Mesodermal cell (in vitro differentiated cells): ENCODE data around the gene DNTT. TPM values are rescaled to one million over a fixed set of nuclear protein-coding genes. Genes with fewer than 3 reads are reported as not detected.

Source experiments
- H3K27ac ChIP-seq: 2 replicates; pipeline ENCODE4 v1.7.0; 2013; ENCODE audit warnings: mild to moderate bottlenecking, low read depth, low read length, moderate library complexity; ENCODE audit not compliant: severe bottlenecking
- H3K36me3 ChIP-seq: 2 replicates; pipeline ENCODE4 v1.7.1; 2013; ENCODE audit warnings: mild to moderate bottlenecking, low read length, moderate library complexity; ENCODE audit not compliant: control insufficient read depth, insufficient read depth
- H3K4me1 ChIP-seq: one replicate; pipeline ENCODE4 v1.7.1; 2013; ENCODE audit warnings: mild to moderate bottlenecking, low read length; ENCODE audit not compliant: insufficient read depth, control insufficient read depth, poor library complexity, severe bottlenecking
- H3K4me3 ChIP-seq: 2 replicates; pipeline ENCODE4 v1.7.0; 2013; ENCODE audit warnings: low read length, control low read depth, mild to moderate bottlenecking; ENCODE audit not compliant: insufficient read depth, poor library complexity, severe bottlenecking; ENCODE audit errors: extremely low read depth
- H3K9me3 ChIP-seq: 2 replicates; pipeline ENCODE4 v1.7.1; 2013; ENCODE audit warnings: mild to moderate bottlenecking, low read length, moderate library complexity; ENCODE audit not compliant: control insufficient read depth
- WGBS, 2 experiments: methylation state at CpG; one replicate each; pipeline ENCODE4 v1.1.5; 2013; ENCODE audit warnings: missing lambda C conversion rate in 2 of 2; ENCODE audit not compliant: insufficient coverage in 2 of 2; 5-methylcytosine and 5-hydroxymethylcytosine counted together
- polyA plus RNA-seq, 2 experiments: library from polyadenylated mRNA; stranded (reverse); fragments of 50-300 nt; gene quantifications; one replicate each; pipeline ENCODE4 v1.2.3, GENCODE V29; 2013

The DNTT gene
- not detected for polyA plus RNA-seq (2013, experiment 1 of 2)
- polyA plus RNA-seq (2013, experiment 2 of 2), result not detected

DNA sequence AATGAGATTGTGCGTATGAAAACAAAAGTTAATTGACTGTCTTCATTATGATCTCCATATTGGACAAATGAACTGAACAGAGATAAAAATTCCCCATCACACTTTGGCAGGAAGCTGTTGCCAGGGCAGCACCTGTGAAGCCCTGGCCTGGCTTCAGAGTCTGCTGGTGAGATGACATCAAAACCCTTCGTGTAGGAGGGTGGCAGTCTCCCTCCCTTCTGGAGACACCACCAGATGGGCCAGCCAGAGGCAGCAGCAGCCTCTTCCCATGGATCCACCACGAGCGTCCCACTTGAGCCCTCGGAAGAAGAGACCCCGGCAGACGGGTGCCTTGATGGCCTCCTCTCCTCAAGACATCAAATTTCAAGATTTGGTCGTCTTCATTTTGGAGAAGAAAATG is at the start of gene DNTT:
Gene DNTT, plus strand, starts transcription at position 205 of the 400 bp plus-strand sequence. Its CDS starts 64 bp downstream, at position 269.
- Histone ChIP-seq H3K4me3 (no peak within 1 kb of the TSS), H3K4me1 (no peaks in the 10 kb centered on the region), H3K9me3 (no peaks in the 10 kb centered on the region), H3K36me3 (no peaks in the 10 kb centered on the region), H3K27ac (no peak within 1 kb of the TSS)
- WGBS, 2 experiments, result 82 to 93% methylated on average over 7 of the region's 8 CpGs

DNA sequence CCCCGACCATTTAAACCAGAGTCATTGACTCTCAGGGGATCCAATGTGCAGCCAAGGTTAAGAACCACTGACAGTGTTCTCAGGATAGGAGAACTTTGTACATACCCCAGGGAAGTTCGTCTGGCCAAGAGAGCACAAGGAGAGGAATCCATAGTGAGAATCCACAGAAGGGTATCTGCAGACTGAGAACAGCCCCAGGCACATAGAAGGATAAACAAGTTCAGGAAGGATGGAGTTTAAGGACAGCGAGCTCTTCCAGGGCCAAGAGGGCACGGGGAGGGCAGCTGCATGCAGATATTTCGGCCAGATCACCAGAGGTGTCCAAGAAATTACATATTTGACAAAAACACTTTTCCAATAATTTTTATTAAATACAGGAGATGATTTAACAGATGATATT is 49.3 kb upstream of the DNTT start:
- WGBS, 2 experiments, result 80 to 85% methylated on average over 2 to 3 of the region's 5 CpGs
- no peaks in the 10 kb centered on the region for H3K4me1 ChIP-seq
- no peaks in the 10 kb centered on the region for H3K9me3 ChIP-seq
- no peak overlapping the region for H3K27ac ChIP-seq
- H3K36me3 ChIP-seq, result no peaks in the 10 kb centered on the region
- no peak overlapping the region for H3K4me3 ChIP-seq

DNA sequence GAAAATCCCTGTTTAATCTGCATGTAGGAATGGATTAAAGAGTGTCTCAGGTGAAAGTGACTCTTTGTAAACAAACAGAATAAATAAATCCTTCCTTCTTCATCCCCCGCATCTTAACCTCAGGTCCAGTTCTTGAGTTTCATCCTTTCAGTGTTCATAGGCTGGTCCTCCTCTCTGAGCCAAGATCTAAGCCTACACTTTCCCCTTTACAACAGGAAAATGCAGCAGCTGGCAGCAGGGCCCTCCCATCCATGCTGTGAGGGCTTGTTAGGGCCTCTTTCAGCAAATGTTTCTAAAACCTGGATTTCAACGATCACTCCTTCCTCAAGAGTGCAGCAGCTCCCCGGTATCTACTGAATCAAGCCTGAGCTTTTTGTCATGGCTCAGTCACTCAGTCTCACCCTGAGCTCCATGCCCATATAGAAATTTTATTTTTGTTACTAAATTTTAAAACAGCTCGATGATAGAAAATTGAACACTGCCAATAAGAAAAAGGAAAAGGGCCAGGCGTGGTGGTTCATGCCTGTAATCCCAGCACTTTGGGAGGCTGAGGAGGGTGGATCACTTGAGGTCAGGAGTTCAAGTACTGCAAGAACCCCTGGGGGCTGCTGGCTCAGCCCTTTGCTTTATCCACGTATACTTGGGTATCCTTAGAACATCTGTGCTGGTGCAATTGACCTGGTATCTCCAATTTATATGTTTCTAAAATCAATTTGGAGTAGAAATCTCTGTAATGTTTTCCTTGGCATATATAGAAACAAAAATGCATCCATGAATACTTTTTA is 48.5 kb upstream of the DNTT start:
- WGBS, 2 experiments, result 62 to 69% methylated on average over 5 of the region's 6 CpGs
- Histone ChIP-seq H3K9me3 (no peaks in the 10 kb centered on the region), H3K27ac (no peak overlapping the region), H3K4me1 (no peaks in the 10 kb centered on the region), H3K4me3 (no peak overlapping the region), H3K36me3 (no peaks in the 10 kb centered on the region)

DNA sequence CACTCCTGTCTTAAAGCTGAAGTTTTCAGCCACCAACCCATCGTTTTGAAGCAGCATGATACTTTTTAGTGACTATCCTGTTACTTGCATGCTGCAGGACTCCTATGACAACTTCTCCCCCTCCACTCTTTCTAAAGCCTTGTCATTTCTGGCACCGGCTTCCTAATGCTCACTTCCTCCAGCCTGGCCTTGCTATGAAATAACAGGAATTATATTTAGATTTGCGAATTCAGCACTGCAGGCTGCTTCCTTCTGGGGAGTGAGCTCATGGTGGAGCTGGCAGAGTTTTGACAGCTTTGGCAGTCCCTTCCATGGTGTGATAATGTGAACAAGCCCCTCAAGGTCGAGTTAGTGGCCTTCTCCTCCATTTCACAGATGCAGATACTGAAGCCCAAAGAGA is 46.3 kb upstream of the DNTT start:
- WGBS, 2 experiments, result 70 to 85% methylated on average over 1 to 2 of the region's 4 CpGs
- Histone ChIP-seq H3K36me3 (no peaks in the 10 kb centered on the region), H3K9me3 (no peaks in the 10 kb centered on the region), H3K4me3 (no peak overlapping the region), H3K4me1 (no peaks in the 10 kb centered on the region), H3K27ac (no peak overlapping the region)

DNA sequence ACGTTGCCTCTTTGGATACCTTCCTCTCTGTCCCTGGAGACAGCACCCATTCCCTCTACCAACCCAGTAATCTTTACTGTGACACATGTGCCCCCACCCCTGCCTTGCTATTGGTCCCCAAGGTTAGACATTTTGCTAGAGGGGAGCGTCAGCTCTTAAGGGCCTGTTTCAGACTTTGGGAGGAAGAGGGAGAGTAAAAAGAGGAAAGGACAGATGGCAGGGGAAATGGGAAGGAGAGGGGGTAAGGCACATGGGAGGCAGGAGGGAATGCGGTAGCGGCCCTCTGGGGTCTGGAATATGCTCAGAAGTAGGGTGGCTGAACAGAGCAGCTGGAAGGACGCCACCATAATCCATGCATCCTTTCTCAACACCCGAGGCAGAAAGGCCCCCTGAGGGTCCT is 45.1 kb upstream of the DNTT start:
- Histone ChIP-seq H3K4me1 (no peaks in the 10 kb centered on the region), H3K27ac (no peak overlapping the region), H3K9me3 (no peaks in the 10 kb centered on the region), H3K36me3 (no peaks in the 10 kb centered on the region), H3K4me3 (no peak overlapping the region)
- 78 to 96% methylated on average over 4 of the region's 6 CpGs for WGBS, 2 experiments

DNA sequence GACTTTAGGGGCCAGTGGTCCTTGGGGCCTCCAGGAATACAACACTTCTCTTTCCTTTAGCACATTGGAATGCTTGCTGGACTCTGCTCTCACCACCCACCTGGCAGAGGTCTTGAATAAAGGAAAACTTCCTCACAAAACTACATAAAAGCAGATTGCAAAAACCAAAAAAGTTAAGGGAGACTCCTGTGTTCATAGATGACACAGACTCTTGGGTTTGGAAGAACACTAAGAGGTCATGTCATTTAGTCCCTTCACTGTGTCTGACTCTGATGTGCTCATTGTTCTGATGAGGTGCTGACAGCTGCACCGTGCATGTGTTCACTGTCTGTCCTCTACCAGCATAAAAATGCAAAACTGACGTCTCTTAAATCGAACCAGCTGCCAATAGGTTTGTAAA is 44.2 kb upstream of the DNTT start:
- Histone ChIP-seq H3K36me3 (no peaks in the 10 kb centered on the region), H3K9me3 (no peaks in the 10 kb centered on the region), H3K4me1 (no peaks in the 10 kb centered on the region), H3K27ac (no peak overlapping the region), H3K4me3 (no peak overlapping the region)
- whole genome bisulfite sequencing, 2 experiments, result 71 to 100% methylated on average over 1 of the region's 3 CpGs

DNA sequence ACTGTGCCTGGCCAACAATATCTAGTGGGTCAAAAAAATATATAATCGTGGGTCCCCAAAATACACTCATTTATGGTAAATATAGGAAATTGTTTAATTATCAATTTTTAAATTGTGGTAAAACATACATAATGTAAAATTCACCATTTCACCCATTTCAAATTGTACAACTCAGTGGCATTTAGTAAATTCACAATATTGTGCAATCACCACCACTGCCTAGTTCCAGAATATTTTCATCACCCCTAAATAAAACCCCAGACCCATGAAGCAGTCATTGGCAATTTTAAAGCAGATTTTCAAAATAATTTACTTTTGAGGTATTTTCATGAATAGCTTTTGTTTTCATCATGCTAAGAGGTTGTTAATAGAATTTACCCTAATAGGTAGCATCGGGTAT is 43.1 kb upstream of the DNTT start:
- Histone ChIP-seq H3K36me3 (no peaks in the 10 kb centered on the region), H3K9me3 (no peaks in the 10 kb centered on the region), H3K4me1 (no peaks in the 10 kb centered on the region), H3K4me3 (no peak overlapping the region), H3K27ac (no peak overlapping the region)
- WGBS, 2 experiments, result 100% methylated on average over 1 of the region's 2 CpGs; no CpG with 5 or more reads in 1 of the 2 experiments

DNA sequence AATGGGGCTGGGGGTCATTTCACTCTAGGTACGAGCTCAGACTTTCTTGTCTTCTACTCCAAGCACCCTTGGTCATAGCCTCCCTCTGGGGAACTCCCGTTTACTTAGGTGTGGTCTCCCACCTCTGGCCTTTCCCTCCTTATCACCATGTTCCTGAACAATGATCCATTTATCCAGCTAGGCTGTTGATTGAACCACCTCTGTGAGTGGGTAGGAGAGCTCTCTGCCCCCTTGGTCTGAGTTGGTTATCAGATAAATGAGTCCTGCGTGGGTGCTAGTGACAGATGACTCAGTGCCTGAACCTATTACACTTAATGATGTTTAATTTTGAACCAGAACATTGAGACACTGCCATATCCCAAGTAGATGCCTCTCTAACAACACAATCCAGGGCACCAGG is 42.3 kb upstream of the DNTT start:
- 60 to 100% methylated on average over 1 to 2 of the region's 3 CpGs for WGBS, 2 experiments
- no peak overlapping the region for H3K27ac ChIP-seq
- no peak overlapping the region for H3K4me3 ChIP-seq
- H3K4me1 ChIP-seq, result no peaks in the 10 kb centered on the region
- no peaks in the 10 kb centered on the region for H3K36me3 ChIP-seq
- no peaks in the 10 kb centered on the region for H3K9me3 ChIP-seq

DNA sequence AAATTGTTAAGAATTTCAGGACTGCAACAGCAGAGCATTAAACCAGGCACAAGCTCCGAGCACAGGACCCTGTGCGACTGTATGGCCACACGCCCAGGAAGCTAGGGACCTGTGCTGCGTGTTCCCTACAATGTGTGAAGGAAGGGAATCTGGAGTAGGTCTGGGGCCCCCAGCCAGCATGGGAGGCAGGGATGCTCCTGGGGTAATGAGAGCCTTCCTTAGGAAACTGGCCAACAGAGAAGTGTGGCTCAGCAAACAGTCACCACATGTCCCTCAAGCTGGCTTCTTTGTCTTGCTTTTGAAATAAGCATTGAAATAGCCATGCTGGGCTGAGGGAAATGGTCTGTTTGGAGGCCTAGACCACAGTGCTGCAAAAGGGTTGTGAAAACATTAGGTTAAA is 41.1 kb upstream of the DNTT start:
- no peak overlapping the region for H3K4me3 ChIP-seq
- no peaks in the 10 kb centered on the region for H3K4me1 ChIP-seq
- WGBS, 2 experiments, result 85 to 96% methylated on average over 4 of the region's 4 CpGs
- no peaks in the 10 kb centered on the region for H3K36me3 ChIP-seq
- no peaks in the 10 kb centered on the region for H3K9me3 ChIP-seq
- H3K27ac ChIP-seq, result no peak overlapping the region

DNA sequence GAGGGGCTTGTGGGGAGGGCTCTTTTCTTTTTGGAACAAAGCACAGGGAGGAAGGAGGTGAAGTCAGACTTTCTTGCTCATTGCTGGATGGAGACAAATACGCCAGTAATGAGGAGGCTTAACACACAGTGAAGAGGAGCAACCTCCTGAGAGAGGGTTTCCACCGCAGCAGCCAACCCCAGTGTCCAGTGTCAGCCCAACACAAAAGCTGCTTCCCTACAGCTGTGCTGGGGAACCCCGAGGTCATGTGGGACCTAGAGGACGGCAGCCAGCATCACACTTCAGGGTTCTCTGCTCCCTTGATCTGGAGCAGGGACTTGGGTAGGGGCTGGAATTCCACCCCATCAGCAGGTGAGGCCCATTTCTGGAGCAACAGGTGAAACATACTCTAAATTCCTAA is 40.6 kb upstream of the DNTT start:
- WGBS, 2 experiments, result 87 to 94% methylated on average over 2 to 4 of the region's 4 CpGs
- no peaks in the 10 kb centered on the region for H3K9me3 ChIP-seq
- no peaks in the 10 kb centered on the region for H3K36me3 ChIP-seq
- H3K4me1 ChIP-seq, result no peaks in the 10 kb centered on the region
- no peak overlapping the region for H3K27ac ChIP-seq
- H3K4me3 ChIP-seq, result no peak overlapping the region

DNA sequence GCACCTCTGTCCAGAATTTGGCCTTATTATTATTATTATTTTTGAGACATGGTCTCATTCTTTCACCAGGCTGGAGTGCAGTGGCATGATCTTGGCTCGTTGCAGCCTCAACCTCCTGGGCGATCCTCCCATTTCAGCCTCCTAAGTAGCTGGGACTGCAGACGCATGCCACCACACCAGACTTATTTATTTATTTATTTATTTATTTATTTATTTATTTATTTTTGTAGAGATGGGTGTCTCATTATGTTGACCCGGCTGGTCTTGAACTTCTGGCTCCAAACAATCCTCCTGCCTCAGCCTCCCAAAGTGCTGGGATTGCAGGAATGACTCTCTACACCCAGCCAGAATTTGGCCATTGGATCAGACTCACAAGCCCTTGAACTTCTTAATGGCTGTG is 39.3 kb upstream of the DNTT start:
- H3K36me3 ChIP-seq, result no peaks in the 10 kb centered on the region
- H3K4me1 ChIP-seq, result no peaks in the 10 kb centered on the region
- H3K9me3 ChIP-seq, result no peaks in the 10 kb centered on the region
- H3K27ac ChIP-seq, result no peak overlapping the region
- no CpG with 5 or more reads among the region's 4 CpGs for WGBS, 2 experiments
- H3K4me3 ChIP-seq, result no peak overlapping the region
